SK-N-SH treated with all-trans-retinoic acid at 6 μM for 48 hours (cell line): ENCODE measurements around the gene RHO.

ENCODE experiments used
- ATAC-seq: fragments of 200-7000 bp; cut with Tn5 transposase; 3 replicates; pipeline ENCODE4 v1.9.1; 2020; ENCODE audit warnings: mild to moderate bottlenecking, moderate library complexity
- ARNTL ChIP-seq: fragments of 450-650 bp; formaldehyde crosslinking; IDR thresholded peaks from 2 replicates; pipeline ENCODE4 v1.5.0; 2020; ENCODE audit warnings: low read depth, mild to moderate bottlenecking, moderate library complexity, borderline replicate concordance
- BACH2 ChIP-seq: fragments of 250-450 bp; sonication (Bioruptor Pico); IDR thresholded peaks from 2 replicates; pipeline ENCODE4 v1.9.0; 2021; ENCODE audit warnings: mild to moderate bottlenecking, borderline replicate concordance
- CSDC2 ChIP-seq: fragments of 250-450 bp; sonication (Bioruptor Pico); IDR thresholded peaks from 2 replicates; pipeline ENCODE4 v1.5.0; 2020; ENCODE audit warnings: mild to moderate bottlenecking, moderate library complexity
- GLIS3 ChIP-seq: fragments of 250-450 bp; sonication (Bioruptor Pico); IDR thresholded peaks from 2 replicates; pipeline ENCODE4 v1.5.0; 2020; ENCODE audit warnings: mild to moderate bottlenecking, moderate library complexity
- ISL1 ChIP-seq: fragments of 250-450 bp; sonication (Bioruptor Pico); IDR thresholded peaks from 2 replicates; pipeline ENCODE4 v2.1.2; 2022; ENCODE audit warnings: mild to moderate bottlenecking, moderate library complexity
- OSR1 ChIP-seq: fragments of 250-450 bp; sonication (Bioruptor Pico); IDR thresholded peaks from 2 replicates; pipeline ENCODE4 v1.8.0; 2022; ENCODE audit warnings: moderate library complexity, mild to moderate bottlenecking, inconsistent platforms
- RARB ChIP-seq: fragments of 250-450 bp; sonication (Bioruptor Pico); IDR thresholded peaks from 2 replicates; pipeline ENCODE4 v1.8.0; 2021; ENCODE audit warnings: mild to moderate bottlenecking, moderate library complexity
- SNAI2 ChIP-seq: fragments of 250-450 bp; sonication (Bioruptor Pico); IDR thresholded peaks from 2 replicates; pipeline ENCODE4 v1.5.0; 2020; ENCODE audit warnings: mild to moderate bottlenecking, moderate library complexity
- TCF4 ChIP-seq: fragments of 250-450 bp; sonication (Bioruptor Pico); IDR thresholded peaks from 2 replicates; pipeline ENCODE4 v1.8.0; 2021; ENCODE audit warnings: mild to moderate bottlenecking, moderate library complexity, borderline replicate concordance
- TOX ChIP-seq: fragments of 250-450 bp; sonication (Bioruptor Pico); IDR thresholded peaks from 2 replicates; pipeline ENCODE4 v1.8.0; 2021; ENCODE audit warnings: mild to moderate bottlenecking, moderate library complexity, borderline replicate concordance
- ZC3H10 ChIP-seq: fragments of 250-450 bp; sonication (Bioruptor Pico); IDR thresholded peaks from 2 replicates; pipeline ENCODE4 v1.5.1; 2021; ENCODE audit warnings: mild to moderate bottlenecking, moderate library complexity
- ZFP3 ChIP-seq: fragments of 250-450 bp; sonication (Bioruptor Pico); IDR thresholded peaks from 2 replicates; pipeline ENCODE4 v1.5.0; 2020; ENCODE audit warnings: mild to moderate bottlenecking, moderate library complexity
- ZFP30 ChIP-seq: fragments of 450-650 bp; formaldehyde crosslinking; IDR thresholded peaks from 2 replicates; pipeline ENCODE4 v1.5.0; 2022; ENCODE audit warnings: mild to moderate bottlenecking, moderate library complexity
- ZNF565 ChIP-seq: fragments of 450-650 bp; formaldehyde crosslinking; conservative IDR thresholded peaks from 2 replicates; pipeline ENCODE4 v1.5.0; 2020; ENCODE audit warnings: low read depth, mild to moderate bottlenecking, moderate library complexity
- ZNF70 ChIP-seq: fragments of 450-650 bp; formaldehyde crosslinking; IDR thresholded peaks from 2 replicates; pipeline ENCODE4 v1.5.0; 2020; ENCODE audit warnings: mild to moderate bottlenecking, moderate library complexity
- TF ChIP-seq, protein P1 (sequence below): fragments of 250-450 bp; sonication (Bioruptor Pico); IDR thresholded peaks from 2 replicates; pipeline ENCODE4 v1.5.1; 2020; ENCODE audit warnings: low read depth, mild to moderate bottlenecking, moderate library complexity
- TF ChIP-seq, protein P2 (sequence below): fragments of 250-450 bp; sonication (Bioruptor Pico); IDR thresholded peaks from 2 replicates; pipeline ENCODE4 v1.8.0; 2020; ENCODE audit warnings: mild to moderate bottlenecking, moderate library complexity, borderline replicate concordance
- TF ChIP-seq, protein P3 (sequence below): fragments of 250-450 bp; sonication (Bioruptor Pico); IDR thresholded peaks from 2 replicates; pipeline ENCODE4 v1.5.0; 2020; ENCODE audit warnings: mild to moderate bottlenecking, moderate library complexity

Gene RHO

DNA sequence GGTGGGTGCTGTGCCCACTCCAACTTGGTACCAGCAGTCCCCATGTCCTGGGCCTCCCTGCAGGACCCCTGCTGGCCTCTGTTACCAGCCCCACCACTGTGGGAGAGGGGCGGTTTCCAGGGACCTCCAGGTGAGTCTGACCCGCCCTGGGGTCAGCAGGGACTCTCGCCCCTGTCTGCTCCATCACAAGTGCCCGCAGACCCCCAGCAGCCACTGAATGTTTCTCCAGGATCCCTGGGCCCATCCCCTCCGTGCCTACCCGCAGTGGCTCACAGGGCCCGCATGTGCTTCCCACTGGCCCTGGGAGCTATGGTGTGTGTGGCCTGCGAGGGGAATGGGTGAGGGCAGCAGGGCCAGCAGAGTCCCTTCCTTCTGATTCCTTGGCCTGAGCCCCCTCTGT is 9.9 kb upstream of the RHO start (continued):
- TF ChIP-seq, protein P1, sequence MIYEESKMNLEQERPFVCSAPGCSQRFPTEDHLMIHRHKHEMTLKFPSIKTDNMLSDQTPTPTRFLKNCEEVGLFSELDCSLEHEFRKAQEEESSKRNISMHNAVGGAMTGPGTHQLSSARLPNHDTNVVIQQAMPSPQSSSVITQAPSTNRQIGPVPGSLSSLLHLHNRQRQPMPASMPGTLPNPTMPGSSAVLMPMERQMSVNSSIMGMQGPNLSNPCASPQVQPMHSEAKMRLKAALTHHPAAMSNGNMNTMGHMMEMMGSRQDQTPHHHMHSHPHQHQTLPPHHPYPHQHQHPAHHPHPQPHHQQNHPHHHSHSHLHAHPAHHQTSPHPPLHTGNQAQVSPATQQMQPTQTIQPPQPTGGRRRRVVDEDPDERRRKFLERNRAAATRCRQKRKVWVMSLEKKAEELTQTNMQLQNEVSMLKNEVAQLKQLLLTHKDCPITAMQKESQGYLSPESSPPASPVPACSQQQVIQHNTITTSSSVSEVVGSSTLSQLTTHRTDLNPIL (CRISPR knock-in tag), result no peak

DNA sequence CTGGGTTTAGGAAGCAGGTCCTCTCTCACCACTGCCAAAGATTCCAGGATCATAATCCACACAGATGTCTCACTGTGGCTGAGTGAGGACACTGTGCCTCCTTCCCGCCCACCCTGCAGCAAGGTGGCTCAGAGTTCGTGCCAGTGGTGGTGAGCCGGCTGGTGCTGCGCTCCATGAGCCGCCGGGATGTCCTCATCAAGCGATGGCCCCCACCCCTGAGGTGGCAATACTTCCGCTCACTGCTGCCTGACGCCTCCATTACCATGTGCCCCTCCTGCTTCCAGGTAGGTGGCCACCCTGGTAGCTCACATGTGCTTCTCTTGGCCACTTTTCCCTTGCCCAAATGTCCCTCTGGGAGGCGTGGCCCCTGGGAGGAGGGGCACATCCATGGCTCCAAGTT is 9.0 kb upstream of the RHO start:
- TF ChIP-seq TOX (no peak), RARB (CRISPR knock-in tag) (no peak), BACH2 (CRISPR knock-in tag) (no peak), SNAI2 (CRISPR knock-in tag) (no peak)
- ATAC-seq, result no peak

DNA sequence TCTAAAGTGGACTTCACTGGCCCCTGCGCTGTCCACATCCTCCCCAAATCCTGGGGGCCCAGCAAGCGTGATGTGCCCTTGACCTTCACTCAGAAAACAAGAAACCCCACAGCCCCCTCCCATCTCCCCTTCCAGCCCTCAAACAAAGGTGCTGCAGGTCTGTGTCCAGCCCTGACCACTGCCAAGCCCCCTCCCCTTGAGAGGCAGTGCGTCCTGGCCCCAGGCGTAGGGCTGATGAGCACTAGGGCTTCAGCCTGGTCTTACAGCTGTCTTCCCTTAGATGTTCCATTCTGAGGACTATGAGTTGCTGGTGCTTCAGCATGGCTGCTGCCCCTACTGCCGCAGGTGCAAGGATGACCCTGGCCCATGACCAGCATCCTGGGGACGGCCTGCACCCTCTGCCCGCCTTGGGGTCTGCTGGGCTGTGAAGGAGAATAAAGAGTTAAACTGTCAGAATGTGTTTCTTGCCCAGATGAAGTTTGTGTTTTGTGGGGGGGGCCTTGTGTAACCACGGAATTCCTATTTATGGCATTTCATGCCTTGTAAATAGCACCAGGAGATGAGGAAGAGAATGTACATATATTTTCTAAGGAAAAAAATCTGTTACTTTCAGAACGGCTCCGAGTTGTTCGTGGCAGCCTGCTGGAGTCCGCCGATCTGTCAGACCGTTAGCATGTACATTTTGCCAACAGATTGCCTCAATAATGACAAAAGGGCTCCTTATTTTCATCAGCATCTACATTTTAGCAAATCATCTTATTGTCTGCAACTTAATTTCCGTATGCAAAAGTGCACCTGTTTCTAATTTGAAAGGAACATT is 8.3 kb upstream of the RHO start:
- ATAC-seq, result no peak
- no peak for TF ChIP-seq TCF4 (CRISPR knock-in tag)
- TF ChIP-seq GLIS3 (CRISPR knock-in tag), result no peak
- no peak for TF ChIP-seq OSR1 (CRISPR knock-in tag)

DNA sequence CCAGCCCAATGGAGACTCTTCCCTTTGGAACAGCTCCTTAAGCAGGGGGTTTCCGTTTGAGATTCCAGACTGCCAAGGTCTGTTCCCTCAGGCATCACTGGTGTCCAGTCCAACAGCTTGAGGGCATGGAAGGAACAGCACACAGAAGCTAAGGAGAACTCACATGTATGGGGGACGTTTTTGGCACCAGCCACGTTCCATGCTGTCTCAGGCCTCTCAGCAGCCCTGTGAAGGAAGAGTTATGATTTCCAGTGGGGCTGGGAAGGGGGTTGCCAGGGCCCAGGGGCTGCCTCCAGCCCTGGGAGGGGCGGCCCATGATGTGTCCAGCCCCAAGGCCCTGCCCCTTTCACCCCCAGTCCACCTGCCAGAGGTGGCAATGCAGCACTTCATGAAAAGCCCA is 7.5 kb upstream of the RHO start:
- TF ChIP-seq TCF4 (CRISPR knock-in tag) (no peak), ISL1 (CRISPR knock-in tag) (no peak), ZFP30 (CRISPR knock-in tag) (no peak), ZFP3 (CRISPR knock-in tag) (no peak), ARNTL (CRISPR knock-in tag) (no peak)
- TF ChIP-seq, protein P2, sequence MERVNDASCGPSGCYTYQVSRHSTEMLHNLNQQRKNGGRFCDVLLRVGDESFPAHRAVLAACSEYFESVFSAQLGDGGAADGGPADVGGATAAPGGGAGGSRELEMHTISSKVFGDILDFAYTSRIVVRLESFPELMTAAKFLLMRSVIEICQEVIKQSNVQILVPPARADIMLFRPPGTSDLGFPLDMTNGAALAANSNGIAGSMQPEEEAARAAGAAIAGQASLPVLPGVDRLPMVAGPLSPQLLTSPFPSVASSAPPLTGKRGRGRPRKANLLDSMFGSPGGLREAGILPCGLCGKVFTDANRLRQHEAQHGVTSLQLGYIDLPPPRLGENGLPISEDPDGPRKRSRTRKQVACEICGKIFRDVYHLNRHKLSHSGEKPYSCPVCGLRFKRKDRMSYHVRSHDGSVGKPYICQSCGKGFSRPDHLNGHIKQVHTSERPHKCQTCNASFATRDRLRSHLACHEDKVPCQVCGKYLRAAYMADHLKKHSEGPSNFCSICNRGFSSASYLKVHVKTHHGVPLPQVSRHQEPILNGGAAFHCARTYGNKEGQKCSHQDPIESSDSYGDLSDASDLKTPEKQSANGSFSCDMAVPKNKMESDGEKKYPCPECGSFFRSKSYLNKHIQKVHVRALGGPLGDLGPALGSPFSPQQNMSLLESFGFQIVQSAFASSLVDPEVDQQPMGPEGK (CRISPR knock-in tag), result no peak
- no peak for ATAC-seq

DNA sequence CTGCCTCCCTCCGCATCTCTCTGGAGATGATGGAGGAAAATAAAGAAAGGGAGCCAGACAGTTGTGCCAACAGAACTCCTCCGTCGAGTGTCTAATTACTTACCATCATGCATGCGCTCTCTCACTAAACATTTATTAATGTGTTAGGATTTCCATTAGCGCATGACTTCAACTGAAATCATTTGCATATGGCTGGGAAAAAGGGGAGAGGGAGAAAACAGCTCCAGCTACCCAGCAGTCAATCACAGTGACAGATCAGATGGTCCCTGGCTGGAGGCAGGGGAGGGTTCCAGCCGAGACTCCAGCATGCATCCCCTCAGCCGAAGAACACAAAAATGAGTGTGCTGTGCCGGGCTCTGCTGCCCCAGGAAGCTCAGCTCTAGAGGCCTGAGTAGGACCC is 6.8 kb upstream of the RHO start:
- ATAC-seq, result no peak
- TF ChIP-seq ZFP30 (CRISPR knock-in tag) (no peak), SNAI2 (CRISPR knock-in tag) (no peak), CSDC2 (CRISPR knock-in tag) (no peak), ZC3H10 (CRISPR knock-in tag) (no peak)
- TF ChIP-seq, all 23 proteins: peak for 0

DNA sequence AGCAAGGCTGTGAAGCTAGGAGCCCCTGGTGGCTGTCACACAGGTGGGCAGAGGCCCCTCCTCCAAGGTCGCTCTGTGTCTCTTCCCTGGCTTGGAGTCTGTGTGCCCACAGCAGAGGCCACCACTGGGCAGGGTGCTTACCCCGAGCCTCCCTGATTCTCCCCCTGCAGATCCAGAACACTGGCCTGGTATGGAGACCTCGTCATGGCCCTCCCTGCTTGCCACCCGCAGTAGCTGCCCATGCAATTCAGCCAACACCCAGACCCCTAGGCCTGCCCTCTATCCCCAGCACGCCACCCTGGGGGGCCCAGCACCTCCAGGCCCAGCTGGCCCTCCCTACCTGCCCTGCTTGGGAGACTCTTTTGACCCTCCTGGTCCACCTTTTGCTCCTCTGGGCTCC is 5.5 kb upstream of the RHO start:
- no peak for TF ChIP-seq OSR1 (CRISPR knock-in tag)
- TF ChIP-seq ZNF70, result no peak
- TF ChIP-seq ZNF565 (CRISPR knock-in tag), result no peak
- TF ChIP-seq TOX, result no peak
- TF ChIP-seq TCF4 (CRISPR knock-in tag), result no peak
- no peak for ATAC-seq

DNA sequence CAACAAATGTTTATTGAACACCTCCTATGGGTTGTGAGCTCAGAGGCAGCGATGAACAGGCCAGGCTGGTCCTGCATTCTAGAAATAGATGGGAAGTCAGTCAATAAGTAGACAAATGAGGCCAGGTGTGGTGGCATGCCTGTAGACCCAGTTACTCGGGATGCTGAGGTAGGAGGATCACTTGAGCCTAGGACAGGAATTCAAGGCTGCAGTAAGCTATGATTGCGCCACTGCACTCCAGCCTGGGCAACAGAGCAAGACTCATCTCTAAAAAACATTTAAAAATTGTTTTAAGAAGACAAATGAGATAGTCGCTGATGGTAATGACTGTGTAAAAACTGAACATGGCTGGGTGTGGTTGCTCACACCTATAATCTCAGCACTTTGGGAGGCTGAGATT is 4.4 kb upstream of the RHO start:
- no peak for ATAC-seq
- TF ChIP-seq, protein P3, sequence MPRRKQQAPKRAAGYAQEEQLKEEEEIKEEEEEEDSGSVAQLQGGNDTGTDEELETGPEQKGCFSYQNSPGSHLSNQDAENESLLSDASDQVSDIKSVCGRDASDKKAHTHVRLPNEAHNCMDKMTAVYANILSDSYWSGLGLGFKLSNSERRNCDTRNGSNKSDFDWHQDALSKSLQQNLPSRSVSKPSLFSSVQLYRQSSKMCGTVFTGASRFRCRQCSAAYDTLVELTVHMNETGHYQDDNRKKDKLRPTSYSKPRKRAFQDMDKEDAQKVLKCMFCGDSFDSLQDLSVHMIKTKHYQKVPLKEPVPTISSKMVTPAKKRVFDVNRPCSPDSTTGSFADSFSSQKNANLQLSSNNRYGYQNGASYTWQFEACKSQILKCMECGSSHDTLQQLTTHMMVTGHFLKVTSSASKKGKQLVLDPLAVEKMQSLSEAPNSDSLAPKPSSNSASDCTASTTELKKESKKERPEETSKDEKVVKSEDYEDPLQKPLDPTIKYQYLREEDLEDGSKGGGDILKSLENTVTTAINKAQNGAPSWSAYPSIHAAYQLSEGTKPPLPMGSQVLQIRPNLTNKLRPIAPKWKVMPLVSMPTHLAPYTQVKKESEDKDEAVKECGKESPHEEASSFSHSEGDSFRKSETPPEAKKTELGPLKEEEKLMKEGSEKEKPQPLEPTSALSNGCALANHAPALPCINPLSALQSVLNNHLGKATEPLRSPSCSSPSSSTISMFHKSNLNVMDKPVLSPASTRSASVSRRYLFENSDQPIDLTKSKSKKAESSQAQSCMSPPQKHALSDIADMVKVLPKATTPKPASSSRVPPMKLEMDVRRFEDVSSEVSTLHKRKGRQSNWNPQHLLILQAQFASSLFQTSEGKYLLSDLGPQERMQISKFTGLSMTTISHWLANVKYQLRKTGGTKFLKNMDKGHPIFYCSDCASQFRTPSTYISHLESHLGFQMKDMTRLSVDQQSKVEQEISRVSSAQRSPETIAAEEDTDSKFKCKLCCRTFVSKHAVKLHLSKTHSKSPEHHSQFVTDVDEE (CRISPR knock-in tag), result no peak
